OCI-LY3 (cell line): ENCODE results near the gene RFWD3.
"Not testable (repeated sequence)": the region's sequence is repeated elsewhere in the genome, so short reads cannot be mapped to it uniquely, and the experiment has no call there.

Source experiments
- H2AFZ ChIP-seq: fragments of 200-600, 300-600 bp; shearing (Covaris generic); 2 replicates; pipeline ENCODE4 v1.6.0; 2014; ENCODE audit warnings: antibody characterized with exemption, low read depth, low read length
- H3K27ac ChIP-seq: fragments of 200-600, 300-600 bp; sonication (generic); 2 replicates; pipeline ENCODE4 v1.5.1; 2014; ENCODE audit warnings: mild to moderate bottlenecking, low read length, moderate library complexity, mixed read lengths
- H3K27me3 ChIP-seq: fragments of 200-600, 300-600 bp; sonication (generic); 2 replicates; pipeline ENCODE4 v1.6.1; 2014; ENCODE audit warnings: low read depth, low read length, mixed read lengths
- H3K36me3 ChIP-seq: fragments of 200-600, 300-600 bp; sonication (generic); replicated peaks from 2 replicates; pipeline ENCODE3; 2014; ENCODE audit warnings: low read depth, low read length, mixed read lengths
- H3K4me1 ChIP-seq: fragments of 300-600, 200-600 bp; sonication (generic); 2 replicates; pipeline ENCODE4 v1.6.1; 2014; ENCODE audit warnings: low read length, mixed read lengths
- H3K4me2 ChIP-seq: fragments of 200-600, 300-600 bp; sonication (generic); 2 replicates; pipeline ENCODE4 v1.6.1; 2014; ENCODE audit warnings: low read length, mixed read lengths
- H3K4me3 ChIP-seq: fragments of 300-600, 200-600 bp; sonication (generic); 2 replicates; pipeline ENCODE4 v1.5.1; 2014; ENCODE audit warnings: antibody characterized with exemption, mild to moderate bottlenecking, low read length, moderate library complexity
- H3K79me2 ChIP-seq: fragments of 300-600, 200-600 bp; shearing (Covaris generic); 2 replicates; pipeline ENCODE4 v1.6.1; 2014; ENCODE audit warnings: mild to moderate bottlenecking, low read length, mixed read lengths
- H3K9ac ChIP-seq: fragments of 300-600, 200-600 bp; shearing (Covaris generic); 2 replicates; pipeline ENCODE4 v1.6.0; 2014; ENCODE audit warnings: mild to moderate bottlenecking, low read length, moderate library complexity
- H3K9me3 ChIP-seq: fragments of 200-600, 300-600 bp; shearing (Covaris generic); 2 replicates; pipeline ENCODE4 v1.6.1; 2014; ENCODE audit warnings: low read length, mixed read lengths; ENCODE audit not compliant: insufficient read depth
- H4K20me1 ChIP-seq: fragments of 200-600, 300-600 bp; sonication (generic); 2 replicates; pipeline ENCODE4 v1.6.1; 2016; ENCODE audit warnings: low read length, mixed read lengths; ENCODE audit not compliant: insufficient read depth
- EZH2phosphoT487 ChIP-seq: fragments of 200-600 bp; shearing (Covaris generic); IDR thresholded peaks from 2 replicates; pipeline ENCODE4 v1.6.1; 2018; ENCODE audit warnings: antibody characterized with exemption, mixed run types, low read depth
- TF ChIP-seq, protein P1 (sequence below): fragments of 200-600, 300-600 bp; sonication (generic); IDR thresholded peaks from 2 replicates; pipeline ENCODE4 v1.5.1; 2014; ENCODE audit warnings: antibody characterized with exemption, low read length, low read depth

Gene RFWD3

GRCh38 chr16:74679983-74680382, 13.3 kb upstream of the RFWD3 start:
- no peaks in the 10 kb centered on the region for H3K79me2 ChIP-seq
- H3K4me1 ChIP-seq: no peaks in the 10 kb centered on the region
- no peak overlapping the region for H3K9ac ChIP-seq
- no peak overlapping the region for H3K27ac ChIP-seq
- no peaks in the 10 kb centered on the region for H4K20me1 ChIP-seq
- no peak overlapping the region for H3K4me2 ChIP-seq
- H3K36me3 ChIP-seq: no peaks in the 10 kb centered on the region
- no peaks in the 10 kb centered on the region for H3K9me3 ChIP-seq
- no peak overlapping the region for H3K4me3 ChIP-seq
- H2AFZ ChIP-seq: no peak overlapping the region
- TF ChIP-seq, protein P1, sequence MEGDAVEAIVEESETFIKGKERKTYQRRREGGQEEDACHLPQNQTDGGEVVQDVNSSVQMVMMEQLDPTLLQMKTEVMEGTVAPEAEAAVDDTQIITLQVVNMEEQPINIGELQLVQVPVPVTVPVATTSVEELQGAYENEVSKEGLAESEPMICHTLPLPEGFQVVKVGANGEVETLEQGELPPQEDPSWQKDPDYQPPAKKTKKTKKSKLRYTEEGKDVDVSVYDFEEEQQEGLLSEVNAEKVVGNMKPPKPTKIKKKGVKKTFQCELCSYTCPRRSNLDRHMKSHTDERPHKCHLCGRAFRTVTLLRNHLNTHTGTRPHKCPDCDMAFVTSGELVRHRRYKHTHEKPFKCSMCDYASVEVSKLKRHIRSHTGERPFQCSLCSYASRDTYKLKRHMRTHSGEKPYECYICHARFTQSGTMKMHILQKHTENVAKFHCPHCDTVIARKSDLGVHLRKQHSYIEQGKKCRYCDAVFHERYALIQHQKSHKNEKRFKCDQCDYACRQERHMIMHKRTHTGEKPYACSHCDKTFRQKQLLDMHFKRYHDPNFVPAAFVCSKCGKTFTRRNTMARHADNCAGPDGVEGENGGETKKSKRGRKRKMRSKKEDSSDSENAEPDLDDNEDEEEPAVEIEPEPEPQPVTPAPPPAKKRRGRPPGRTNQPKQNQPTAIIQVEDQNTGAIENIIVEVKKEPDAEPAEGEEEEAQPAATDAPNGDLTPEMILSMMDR: no peak
- no peak for TF ChIP-seq EZH2phosphoT487
- no peaks in the 10 kb centered on the region for H3K27me3 ChIP-seq

DNA sequence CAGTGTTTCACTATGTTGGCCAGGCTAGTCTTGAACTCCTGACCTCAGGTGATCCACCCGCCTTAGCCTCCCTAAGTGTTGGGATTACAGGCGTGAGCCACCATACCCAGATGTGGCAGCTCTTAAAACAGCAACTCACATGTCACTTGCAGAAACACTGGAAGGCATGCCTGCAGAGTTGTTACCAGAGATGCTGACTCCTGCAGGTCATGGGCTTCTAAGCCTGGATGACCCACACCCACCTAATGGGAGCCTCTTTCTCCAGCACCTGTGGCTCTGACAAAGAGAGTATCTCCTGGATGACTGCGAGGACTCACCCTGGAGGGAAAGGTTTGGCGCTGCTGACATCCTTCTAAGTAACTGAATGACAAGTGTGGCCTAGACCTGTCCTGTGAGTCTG, 11.2 kb upstream of the RFWD3 start:
- Histone ChIP-seq H3K4me2 (no peak overlapping the region), H3K4me1 (no peaks in the 10 kb centered on the region), H3K36me3 (no peaks in the 10 kb centered on the region), H2AFZ (no peak overlapping the region), H3K4me3 (no peak overlapping the region), H4K20me1 (no peaks in the 10 kb centered on the region), H3K27ac (no peak overlapping the region), H3K9ac (no peak overlapping the region), H3K9me3 (no peaks in the 10 kb centered on the region), H3K79me2 (no peaks in the 10 kb centered on the region), H3K27me3 (no peaks in the 10 kb centered on the region)
- TF ChIP-seq, protein P1: no peak

DNA sequence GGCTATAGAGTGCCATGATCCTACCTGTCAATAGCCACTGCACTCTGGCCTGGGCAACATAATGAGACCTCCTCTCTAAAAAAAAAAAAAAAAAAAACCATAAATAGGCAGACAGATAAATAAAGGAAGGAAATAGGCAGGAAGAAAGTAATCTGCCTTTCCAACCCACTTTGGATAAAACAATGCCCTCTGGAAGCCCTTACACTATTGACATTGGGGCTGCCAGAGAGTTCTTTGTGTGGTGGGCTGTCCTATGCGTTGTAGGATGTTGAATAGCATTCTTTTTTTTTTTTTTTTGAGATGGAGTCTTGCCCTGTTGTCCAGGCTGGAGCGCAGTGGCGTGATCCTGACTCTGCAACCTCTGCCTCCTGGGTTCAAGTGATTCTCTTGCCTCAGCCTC, 7.2 kb upstream of the RFWD3 start:
- Histone ChIP-seq H3K4me3 (no peak overlapping the region), H3K36me3 (no peaks in the 10 kb centered on the region), H2AFZ (no peak overlapping the region), H4K20me1 (no peaks in the 10 kb centered on the region), H3K4me2 (no peak overlapping the region), H3K4me1 (no peaks in the 10 kb centered on the region), H3K79me2 (no peaks in the 10 kb centered on the region), H3K9ac (no peak overlapping the region), H3K9me3 (no peaks in the 10 kb centered on the region), H3K27ac (no peak overlapping the region), H3K27me3 (no peaks in the 10 kb centered on the region)
- TF ChIP-seq EZH2phosphoT487: no peak
- TF ChIP-seq, protein P1: no peak

DNA sequence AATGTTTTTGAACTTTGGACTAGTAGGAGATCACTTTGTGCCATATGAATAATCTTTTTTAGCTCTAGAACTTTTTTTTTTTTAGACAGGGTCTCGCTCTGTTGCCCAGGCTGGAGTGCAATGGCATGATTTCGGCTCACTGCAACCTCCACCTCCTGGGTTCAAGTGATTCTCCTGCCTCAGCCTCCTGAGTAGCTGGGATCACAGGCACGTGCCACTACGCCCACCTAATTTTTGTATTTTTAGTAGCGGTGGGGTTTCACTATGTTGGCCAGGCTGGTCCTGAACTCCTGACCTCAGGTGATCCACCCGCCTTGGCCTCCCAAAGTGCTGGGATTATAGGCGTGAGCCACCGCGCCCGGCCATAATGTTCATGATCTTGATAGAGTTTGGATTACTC, 2.2 kb upstream of the RFWD3 start:
- Histone ChIP-seq H3K36me3 (peaks cover 13% of the 10 kb centered on the region), H3K79me2 (peaks cover 29% of the 10 kb centered on the region), H3K4me1 (peaks cover 12% of the 10 kb centered on the region)
- H4K20me1 ChIP-seq, H3K9me3 ChIP-seq, H2AFZ ChIP-seq, H3K9ac ChIP-seq, H3K4me3 ChIP-seq, H3K4me2 ChIP-seq, H3K27me3 ChIP-seq, H3K27ac ChIP-seq: not testable (repeated sequence)

- H3K27ac ChIP-seq: peak overlapping the region; percentile 41
- peaks cover 8% of the 10 kb centered on the region for H4K20me1 ChIP-seq
- H3K4me2 ChIP-seq: peak overlapping the region; percentile 93
- H3K4me1 ChIP-seq: peaks cover 12% of the 10 kb centered on the region
- peaks cover 45% of the 10 kb centered on the region for H3K79me2 ChIP-seq
- TF ChIP-seq, protein P1: no peak
- no peak for TF ChIP-seq EZH2phosphoT487
- H2AFZ ChIP-seq: peak overlapping the region; percentile 96
- H3K4me3 ChIP-seq: peak overlapping the region; percentile 77
- H3K36me3 ChIP-seq: peaks cover 27% of the 10 kb centered on the region
- H3K9me3 ChIP-seq: no peaks in the 10 kb centered on the region
- no peaks in the 10 kb centered on the region for H3K27me3 ChIP-seq
- peak overlapping the region; percentile 81 for H3K9ac ChIP-seq
Observed at GRCh38 chr16:74667255-74667700, 601 bp upstream of the RFWD3 start.
